ENCODE data around the gene UBE2J1. TPM values are rescaled to one million over a fixed set of nuclear protein-coding genes. Genes with fewer than 3 reads are reported as not detected.
A peak's percentile ranks its signal among the peaks of the same experiment; 100 is the strongest.

Gene UBE2J1
- total and polyA plus RNA-seq, 2 donors (not counting 3 experiments of a cell fraction or from before 2014, with no cell fraction given) = 44.4 to 96.6 TPM

DNA sequence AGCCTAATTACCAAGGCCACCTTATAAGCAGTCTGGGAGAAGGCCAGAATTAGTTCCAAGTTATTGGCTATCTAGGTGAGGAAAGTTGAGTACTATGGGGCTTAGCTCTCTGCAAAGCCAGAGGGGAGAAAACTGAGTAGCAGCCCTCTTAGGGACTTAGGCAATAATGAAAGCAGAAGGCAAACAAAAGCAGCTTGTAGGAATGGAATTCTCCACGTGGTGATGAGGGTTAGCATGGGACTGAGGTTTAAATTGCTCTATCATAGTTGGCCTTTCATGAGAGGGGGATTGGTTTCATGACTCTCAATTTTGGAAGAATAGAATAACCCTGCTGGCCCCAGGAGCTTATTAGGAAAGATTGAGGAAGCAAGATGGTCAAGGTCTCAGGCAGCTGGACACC lies 7.0 kb upstream of the UBE2J1 start:
- CTCF ChIA-PET = interaction anchor here (1.4 to 2.2 kb wide), 5 partner anchors 9 to 48 kb away, joined by 4 to 12 read pairs (median 5); no protein-coding TSS in a partner anchor
- Histone ChIP-seq H3K4me1 (ENCODE audit: control insufficient read depth, extremely low read depth, insufficient read depth, low read length) (peaks cover 3% of the 10 kb centered on the region), H3K9ac (replicated peaks; ENCODE audit: extremely low read depth, insufficient read depth, low read length) (no peak overlapping the region), H4K20me1 (replicated peaks; ENCODE audit: control insufficient read depth, extremely low read depth, insufficient read depth, low read length) (no peaks in the 10 kb centered on the region), H3K79me2 (ENCODE audit: control insufficient read depth, insufficient read depth, low read length) (no peaks in the 10 kb centered on the region), H3K4me3 (replicated peaks in 1 of 3; ENCODE audit: insufficient read depth in 1 of 3, low read depth in 1 of 3, low read length in 3 of 3) (no peak overlapping the region), H2AFZ (ENCODE audit: low read depth, low read length) (no peak overlapping the region), H3K9me1 (replicated peaks; ENCODE audit: control insufficient read depth, extremely low read depth, insufficient read depth, low read length) (no peaks in the 10 kb centered on the region), H3K9me3 (replicated peaks; ENCODE audit: control insufficient read depth, insufficient read depth, low read length) (no peaks in the 10 kb centered on the region), H3K27me3 (ENCODE audit: control insufficient read depth in 2 of 2, insufficient read depth in 2 of 2, low read length in 2 of 2) (no peaks in the 10 kb centered on the region), H3K4me2 (ENCODE audit: insufficient read depth, low read length) (no peak overlapping the region), H3K27ac (ENCODE audit: insufficient read depth, low read depth, low read length) (no peak overlapping the region), H3K36me3 (ENCODE audit: control insufficient read depth in 2 of 2, extremely low read depth in 1 of 2, insufficient read depth in 2 of 2, low read length in 2 of 2) (no peaks in the 10 kb centered on the region)
- TF ChIP-seq FOS (IDR thresholded peaks at IDR 0.05; ENCODE audit: borderline replicate concordance, insufficient read depth, low read length) = no peak
- dilution Hi-C loops (cut with MboI; ENCODE audit: extremely low pct_ligation_motif_present, low sequenced_read_pairs) = no loop called here
- intact Hi-C loops (cut with micrococcal nuclease) = no loop called here
- DNase-seq (ENCODE audit: low read depth, low spot score) (no peak), FAIRE-seq (no peak)
- BruUV-seq (replicated peaks) = no TSS peak
- POLR2A ChIA-PET = interaction anchor here (0.7 kb wide), 1 partner anchor 240 kb away, joined by 4 read pairs; no protein-coding TSS in a partner anchor

DNA sequence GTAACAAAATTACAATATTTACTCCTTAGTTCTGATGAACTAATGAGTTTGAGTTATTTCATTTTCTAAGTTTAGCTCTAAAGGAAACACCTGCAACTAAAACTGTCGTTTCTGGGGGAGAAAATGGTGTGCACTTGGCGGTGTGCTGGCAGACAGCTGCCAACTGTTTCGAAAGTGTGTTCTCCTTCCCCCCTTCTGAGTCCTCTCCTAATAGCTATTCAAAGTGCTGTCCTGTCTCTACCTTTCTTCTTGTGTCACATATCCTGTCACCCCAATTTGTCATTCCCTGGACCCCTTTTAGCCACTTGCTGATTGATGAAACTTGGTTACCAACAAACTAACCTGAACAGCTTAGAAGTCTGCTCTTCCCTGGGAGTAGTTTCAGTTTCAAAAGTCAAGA lies 4.9 kb upstream of the UBE2J1 start:
- Histone ChIP-seq H3K27ac (ENCODE audit: insufficient read depth, low read depth, low read length) (no peak overlapping the region), H3K9me3 (replicated peaks; ENCODE audit: control insufficient read depth, insufficient read depth, low read length) (no peaks in the 10 kb centered on the region), H3K27me3 (ENCODE audit: control insufficient read depth in 2 of 2, insufficient read depth in 2 of 2, low read length in 2 of 2) (no peaks in the 10 kb centered on the region), H3K36me3 (ENCODE audit: control insufficient read depth in 2 of 2, extremely low read depth in 1 of 2, insufficient read depth in 2 of 2, low read length in 2 of 2) (no peaks in the 10 kb centered on the region), H4K20me1 (replicated peaks; ENCODE audit: control insufficient read depth, extremely low read depth, insufficient read depth, low read length) (no peaks in the 10 kb centered on the region), H3K4me2 (ENCODE audit: insufficient read depth, low read length) (peak overlapping the region; percentile 43), H2AFZ (ENCODE audit: low read depth, low read length) (peak overlapping the region; percentile 66), H3K4me1 (ENCODE audit: control insufficient read depth, extremely low read depth, insufficient read depth, low read length) (peaks cover 2% of the 10 kb centered on the region), H3K9ac (replicated peaks; ENCODE audit: extremely low read depth, insufficient read depth, low read length) (no peak overlapping the region), H3K79me2 (ENCODE audit: control insufficient read depth, insufficient read depth, low read length) (peaks cover under 1% of the 10 kb centered on the region), H3K4me3 (replicated peaks in 1 of 3; ENCODE audit: insufficient read depth in 1 of 3, low read depth in 1 of 3, low read length in 3 of 3) (no peak overlapping the region), H3K9me1 (replicated peaks; ENCODE audit: control insufficient read depth, extremely low read depth, insufficient read depth, low read length) (no peaks in the 10 kb centered on the region)
- dilution Hi-C loops (cut with MboI; ENCODE audit: extremely low pct_ligation_motif_present, low sequenced_read_pairs) (no loop called here), intact Hi-C loops (cut with micrococcal nuclease) (no loop called here)
- POLR2A ChIA-PET = interaction anchor here (1.2 kb wide), 1 partner anchor 277 kb away, joined by 3 read pairs; the partner anchor contains the start of gene PNRC1
- FAIRE-seq (no peak), DNase-seq (ENCODE audit: low read depth, low spot score) (peak; percentile 58)
- BruUV-seq (replicated peaks) = no TSS peak
- CTCF ChIA-PET = interaction anchor here (1.9 to 4.4 kb wide), 4 partner anchors 10 to 46 kb away, joined by 7 to 56 read pairs (median 24); no protein-coding TSS in a partner anchor
- TF ChIP-seq, protein P1, sequence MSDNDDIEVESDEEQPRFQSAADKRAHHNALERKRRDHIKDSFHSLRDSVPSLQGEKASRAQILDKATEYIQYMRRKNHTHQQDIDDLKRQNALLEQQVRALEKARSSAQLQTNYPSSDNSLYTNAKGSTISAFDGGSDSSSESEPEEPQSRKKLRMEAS (IDR thresholded peaks at IDR 0.05; ENCODE audit: insufficient read depth, insufficient read length) = no peak

Measured in endothelial cell of umbilical vein (primary cell).